Measurements from ENCODE around the gene ZNF274. TPM values are rescaled to one million over a fixed set of nuclear protein-coding genes. Genes with fewer than 3 reads are reported as not detected.

Gene ZNF274
- total RNA-seq, 3 donors from 2014 or later (not counting 1 experiment from before 2014, with no cell fraction given) = 25.5 to 33.0 (median 30.1) TPM

DNA sequence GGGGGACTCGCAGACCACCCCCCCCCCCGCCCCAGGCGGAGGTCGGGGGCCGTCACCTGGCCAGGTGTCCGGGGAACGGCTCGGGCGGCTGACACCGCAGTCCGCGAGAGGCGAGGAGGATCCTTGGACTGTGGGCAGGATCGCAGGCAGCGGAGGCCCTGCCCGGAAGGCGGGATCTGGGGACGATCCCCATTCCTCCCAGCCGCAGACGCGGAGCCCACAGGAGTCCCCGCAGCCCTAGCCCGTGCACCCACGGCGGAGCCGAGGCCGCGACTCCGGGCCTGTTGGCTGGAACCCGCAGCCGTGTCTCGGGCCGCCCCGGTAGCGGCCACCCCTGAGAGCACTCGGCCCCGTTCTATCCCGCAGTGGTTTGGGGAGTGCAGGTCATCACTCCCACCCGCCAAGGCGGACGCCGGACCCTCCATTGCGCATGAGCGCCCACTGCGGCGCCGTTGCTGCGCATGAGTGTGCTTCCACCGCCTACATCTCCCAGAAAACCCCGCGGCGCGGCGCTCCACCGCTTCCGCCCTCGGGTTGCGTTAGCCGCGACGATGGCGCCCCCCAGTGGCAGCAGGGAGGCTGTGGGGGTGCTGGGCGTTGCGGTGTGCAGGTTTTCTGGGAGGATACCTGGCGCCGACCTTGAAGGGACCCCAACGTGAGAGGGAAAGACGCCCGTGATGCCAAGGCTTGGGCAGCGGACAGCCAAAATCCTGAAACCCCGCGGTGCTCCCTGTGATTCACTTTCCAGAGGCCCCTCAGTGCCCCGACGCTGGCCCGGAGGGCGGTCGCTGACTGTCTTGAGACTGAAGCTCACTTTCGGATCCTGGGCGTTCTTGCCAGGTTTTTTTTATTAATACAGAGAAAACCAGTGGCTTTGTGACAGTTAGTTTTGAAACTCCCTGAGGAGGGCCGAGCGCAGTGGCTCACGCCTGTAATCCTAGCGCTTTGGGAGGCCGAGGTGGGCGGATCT, 27.9 kb upstream of the ZNF274 start:
- intact Hi-C loops (cut with micrococcal nuclease) = loop anchor here (1.0 to 10.0 kb wide), 8 partner anchors 133 to 1050 kb away; partner anchors contain the start of genes TRAPPC2B, ZNF17, ZNF547 and ZNF606
- H3K4me3 ChIP-seq (ENCODE audit: low read length) = peak overlapping the region; percentile 75
- Mint-ChIP-seq H3K9me3 (no peaks in the 10 kb centered on the region), H3K36me3 (no peaks in the 10 kb centered on the region), H3K27me3 (ENCODE audit: low read depth in 2 of 2) (no peaks in the 10 kb centered on the region), H3K4me3 (peak overlapping the region; percentile 82), H3K27ac (peak overlapping the region; percentile 53 to 82), H3K4me1 (peaks cover 9 to 10% of the 10 kb centered on the region in 2 donors)
- peak overlapping the region; percentile 73 for H3K27ac ChIP-seq (ENCODE audit: low read length)
- 4% methylated on average over 85 of the region's 85 CpGs for WGBS (ENCODE audit: insufficient coverage)
- peaks cover 21% of the 10 kb centered on the region for H3K4me1 ChIP-seq (ENCODE audit: control insufficient read depth, insufficient read depth, low read length)
- no peaks in the 10 kb centered on the region for H3K27me3 ChIP-seq (ENCODE audit: control insufficient read depth, insufficient read depth, low read length)
- peak; percentile 85 to 97 (median 87) for ATAC-seq
- no peaks in the 10 kb centered on the region for H3K36me3 ChIP-seq (ENCODE audit: control insufficient read depth, insufficient read depth, low read length)
- DNase-seq = peak; percentile 97 to 99
- no peaks in the 10 kb centered on the region for H3K9me3 ChIP-seq (ENCODE audit: control insufficient read depth, insufficient read depth, low read length)
- TF ChIP-seq, protein P1, sequence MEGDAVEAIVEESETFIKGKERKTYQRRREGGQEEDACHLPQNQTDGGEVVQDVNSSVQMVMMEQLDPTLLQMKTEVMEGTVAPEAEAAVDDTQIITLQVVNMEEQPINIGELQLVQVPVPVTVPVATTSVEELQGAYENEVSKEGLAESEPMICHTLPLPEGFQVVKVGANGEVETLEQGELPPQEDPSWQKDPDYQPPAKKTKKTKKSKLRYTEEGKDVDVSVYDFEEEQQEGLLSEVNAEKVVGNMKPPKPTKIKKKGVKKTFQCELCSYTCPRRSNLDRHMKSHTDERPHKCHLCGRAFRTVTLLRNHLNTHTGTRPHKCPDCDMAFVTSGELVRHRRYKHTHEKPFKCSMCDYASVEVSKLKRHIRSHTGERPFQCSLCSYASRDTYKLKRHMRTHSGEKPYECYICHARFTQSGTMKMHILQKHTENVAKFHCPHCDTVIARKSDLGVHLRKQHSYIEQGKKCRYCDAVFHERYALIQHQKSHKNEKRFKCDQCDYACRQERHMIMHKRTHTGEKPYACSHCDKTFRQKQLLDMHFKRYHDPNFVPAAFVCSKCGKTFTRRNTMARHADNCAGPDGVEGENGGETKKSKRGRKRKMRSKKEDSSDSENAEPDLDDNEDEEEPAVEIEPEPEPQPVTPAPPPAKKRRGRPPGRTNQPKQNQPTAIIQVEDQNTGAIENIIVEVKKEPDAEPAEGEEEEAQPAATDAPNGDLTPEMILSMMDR (IDR thresholded peaks at IDR 0.05) = peak; percentile 88

- TF ChIP-seq, protein P1 (IDR thresholded peaks at IDR 0.05) = no peak
- Histone ChIP-seq H3K27ac (ENCODE audit: low read length) (no peak overlapping the region), H3K36me3 (ENCODE audit: control insufficient read depth, insufficient read depth, low read length) (no peaks in the 10 kb centered on the region), H3K4me1 (ENCODE audit: control insufficient read depth, insufficient read depth, low read length) (peaks cover 12% of the 10 kb centered on the region), H3K4me3 (ENCODE audit: low read length) (no peak overlapping the region), H3K9me3 (ENCODE audit: control insufficient read depth, insufficient read depth, low read length) (peaks cover 5% of the 10 kb centered on the region), H3K27me3 (ENCODE audit: control insufficient read depth, insufficient read depth, low read length) (no peaks in the 10 kb centered on the region)
- Mint-ChIP-seq H3K36me3 (peaks cover 6% of the 10 kb centered on the region), H3K4me1 (peaks cover 6 to 7% of the 10 kb centered on the region in 2 donors), H3K4me3 (no peak overlapping the region), H3K27me3 (ENCODE audit: low read depth in 2 of 2) (no peaks in the 10 kb centered on the region), H3K9me3 (peaks cover 3% of the 10 kb centered on the region in 2 donors), H3K27ac (no peak overlapping the region)
- intact Hi-C loops (cut with micrococcal nuclease) = loop anchor here (5.0 to 10.0 kb wide), 3 partner anchors 410 to 1052 kb away; partner anchors contain the start of genes ZNF772 and ZNF776
- DNase-seq (no peak), ATAC-seq (no peak)
- 93% methylated on average over 53 of the region's 53 CpGs for WGBS (ENCODE audit: insufficient coverage)
Measured at GRCh38 chr19:58157045-58157728, 25.7 kb upstream of the ZNF274 start.

DNA sequence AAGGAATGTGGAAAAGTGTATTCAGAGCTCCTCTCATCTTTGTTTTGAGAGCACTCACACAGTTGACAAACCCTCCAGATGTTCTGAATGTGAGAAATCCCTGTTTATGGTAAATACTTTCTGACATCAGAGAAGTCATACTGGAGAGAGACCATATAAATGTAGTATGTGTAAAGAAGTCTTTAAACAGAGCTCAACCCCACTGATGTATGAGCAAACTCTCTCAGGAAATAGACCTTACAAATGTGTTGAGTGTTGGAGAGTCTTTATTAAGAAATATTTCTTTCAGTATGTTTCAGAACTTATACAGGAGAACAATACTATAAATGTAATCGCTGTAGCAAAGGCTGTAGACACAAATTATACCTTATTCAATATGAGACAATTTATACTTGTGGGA, 16.6 kb upstream of the ZNF274 start:
- intact Hi-C loops (cut with micrococcal nuclease) = no loop called here
- Mint-ChIP-seq H3K4me3 (no peak overlapping the region), H3K36me3 (peaks cover 43% of the 10 kb centered on the region), H3K9me3 (peaks cover 17 to 27% of the 10 kb centered on the region in 2 donors), H3K4me1 (no peaks in the 10 kb centered on the region), H3K27me3 (ENCODE audit: low read depth in 2 of 2) (peaks cover 0 to 4% of the 10 kb centered on the region in 2 donors), H3K27ac (no peak overlapping the region)
- H3K36me3 ChIP-seq (ENCODE audit: control insufficient read depth, insufficient read depth, low read length) = no peaks in the 10 kb centered on the region
- no peaks in the 10 kb centered on the region for H3K4me1 ChIP-seq (ENCODE audit: control insufficient read depth, insufficient read depth, low read length)
- TF ChIP-seq, protein P1 (IDR thresholded peaks at IDR 0.05) = no peak
- no peak overlapping the region for H3K4me3 ChIP-seq (ENCODE audit: low read length)
- ATAC-seq (no peak), DNase-seq (no peak)
- no peak overlapping the region for H3K27ac ChIP-seq (ENCODE audit: low read length)
- peaks cover 59% of the 10 kb centered on the region for H3K9me3 ChIP-seq (ENCODE audit: control insufficient read depth, insufficient read depth, low read length)
- no CpG with 5 or more reads among the region's 1 CpG for WGBS (ENCODE audit: insufficient coverage)
- no peaks in the 10 kb centered on the region for H3K27me3 ChIP-seq (ENCODE audit: control insufficient read depth, insufficient read depth, low read length)

Data from natural killer cell (primary cell).